Astrocyte of the spinal cord (primary cell): ENCODE measurements around the gene LOC128125822.
A peak's percentile ranks its signal among the peaks of the same experiment; 100 is the strongest.
"Not testable (repeated sequence)": the region's sequence is repeated elsewhere in the genome, so short reads cannot be mapped to it uniquely, and the experiment has no call there.

Source experiments
- DNase-seq: peaks from one replicate; pipeline ENCODE4 v3.0.0; 2011; ENCODE audit warnings: low read depth, low spot score
- H3K4me3 ChIP-seq: 2 replicates; pipeline ENCODE4 v1.5.1; 2011; ENCODE audit warnings: low read depth, mild to moderate bottlenecking, low read length, moderate library complexity
- CTCF ChIP-seq: IDR thresholded peaks from 2 replicates; pipeline ENCODE4 v1.5.1; 2012; ENCODE audit warnings: low read depth, mild to moderate bottlenecking, low read length, inconsistent platforms
- in situ Hi-C: cut with HindIII; loops from 2 replicates; pipeline ENCODE4 v1.10.0; 2017; ENCODE audit warnings: low sequenced_read_pairs

Gene LOC128125822

GRCh38 chr6:63584125-63584514 lies 11.8 kb downstream of the LOC128125822 start:
- DNase-seq, result peak; percentile 19
- H3K4me3 ChIP-seq, result no peak overlapping the region
- in situ Hi-C loops, result no loop called here
- no peak for TF ChIP-seq CTCF

- DNase-seq, result no peak
- no peak for TF ChIP-seq CTCF
- in situ Hi-C loops, result no loop called here
- H3K4me3 ChIP-seq, result no peak overlapping the region
Measured at GRCh38 chr6:63584566-63584965, 12.3 kb downstream of the LOC128125822 start.

GRCh38 chr6:63585652-63586051 lies 13.4 kb downstream of the LOC128125822 start:
- H3K4me3 ChIP-seq, DNase-seq, in situ Hi-C loops: not testable (repeated sequence)

GRCh38 chr6:63589952-63590411 lies 17.7 kb downstream of the LOC128125822 start:
- no peak for TF ChIP-seq CTCF
- DNase-seq, result no peak
- H3K4me3 ChIP-seq, result no peak overlapping the region
- in situ Hi-C loops, result no loop called here

- in situ Hi-C loops, result no loop called here
- DNase-seq, result no peak
- no peak overlapping the region for H3K4me3 ChIP-seq
- no peak for TF ChIP-seq CTCF
Measured at GRCh38 chr6:63592886-63593285, 20.6 kb downstream of the LOC128125822 start.

- DNase-seq, result peak; percentile 19
- TF ChIP-seq CTCF, result no peak
- H3K4me3 ChIP-seq, result peak overlapping the region; percentile 62
- in situ Hi-C loops, result no loop called here
Measured at GRCh38 chr6:63597141-63598048, 25.1 kb downstream of the LOC128125822 start.
